NCI-H82 treated with DMSO at 0.1 percent for 48 hours (cell line): Measurements from ENCODE around the gene PDIA2.

Experiments used
- DNase-seq: peaks from one replicate; lab custom pipeline; 2025; ENCODE audit not compliant: unreplicated experiment; lab: John Stamatoyannopoulos, UW

PDIA2 gene

DNA sequence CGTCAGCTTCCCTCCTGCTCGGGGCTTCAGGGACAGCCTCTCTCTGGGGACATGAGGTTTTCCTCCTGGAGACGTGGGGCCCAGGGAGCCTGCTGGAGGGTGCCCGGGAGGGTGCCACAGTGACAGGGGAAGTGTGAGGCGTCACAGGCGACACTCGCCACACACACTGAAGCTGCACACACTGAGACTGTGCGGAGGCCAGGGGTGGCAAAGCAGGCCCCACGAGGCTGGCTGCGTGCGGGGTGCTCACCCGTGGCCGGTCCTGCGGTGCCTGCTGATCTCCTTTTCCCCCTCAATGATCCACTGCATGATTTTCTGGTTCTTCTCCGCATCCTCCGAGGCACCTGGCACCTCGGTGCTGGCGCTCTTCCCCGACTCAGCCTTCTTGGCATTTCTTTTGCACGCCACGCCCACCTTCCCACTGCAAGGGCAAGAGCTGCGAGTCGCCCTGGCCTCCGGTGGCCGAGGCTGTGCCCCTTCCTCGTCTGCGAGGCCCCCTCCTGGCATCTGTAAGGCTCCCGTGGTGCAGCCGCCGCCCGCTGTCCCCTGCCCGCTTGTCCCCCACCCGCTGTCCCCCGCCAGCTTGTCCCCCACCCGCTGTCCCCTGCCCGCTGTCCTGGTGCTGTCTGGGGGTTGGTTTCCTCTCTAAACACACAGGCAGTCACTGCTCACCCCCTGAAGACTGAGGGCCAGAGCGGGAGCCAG lies 14.0 kb downstream of the PDIA2 start:
- no peak for DNase-seq

DNA sequence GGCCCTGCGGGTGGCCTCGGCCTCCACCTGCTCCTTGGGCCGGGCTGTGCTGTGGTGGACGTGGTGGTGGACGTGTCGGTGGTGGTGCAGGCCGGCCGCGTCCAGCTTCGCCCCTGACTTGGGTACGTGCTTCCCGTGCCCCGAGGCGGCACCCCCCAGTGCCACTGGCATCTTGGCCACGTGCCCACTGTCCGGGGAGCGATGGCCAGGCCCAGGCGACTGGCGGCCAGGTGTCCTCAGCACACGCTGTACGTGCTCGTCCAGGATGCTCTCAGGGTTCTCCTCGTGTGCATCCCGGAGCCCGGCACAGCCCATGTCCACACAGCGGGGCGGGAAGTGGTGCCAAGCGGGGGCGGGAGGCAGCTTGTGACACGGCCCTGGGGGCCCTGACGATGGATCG lies 14.9 kb downstream of the PDIA2 start:
- DNase-seq, result no peak

DNA sequence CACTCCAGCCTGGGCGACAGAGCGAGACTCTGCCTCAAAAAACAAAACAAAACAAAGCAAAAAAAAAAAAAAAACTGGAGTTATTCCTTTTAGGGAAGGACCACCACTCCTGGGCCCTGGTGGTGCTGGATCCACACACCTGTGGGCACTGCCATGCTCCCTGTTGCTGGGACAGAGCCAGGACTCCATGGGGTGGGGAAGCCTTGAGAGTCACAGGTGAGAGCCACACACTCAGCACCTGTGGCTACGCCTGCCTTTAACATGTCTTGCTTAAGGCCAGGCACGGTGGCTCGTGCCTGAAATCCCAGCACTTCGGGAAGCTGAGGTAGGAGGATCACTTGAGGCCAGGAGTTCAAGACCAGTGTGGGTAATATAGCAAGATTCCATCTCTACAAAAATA lies 18.3 kb downstream of the PDIA2 start:
- DNase-seq, result no peak

DNA sequence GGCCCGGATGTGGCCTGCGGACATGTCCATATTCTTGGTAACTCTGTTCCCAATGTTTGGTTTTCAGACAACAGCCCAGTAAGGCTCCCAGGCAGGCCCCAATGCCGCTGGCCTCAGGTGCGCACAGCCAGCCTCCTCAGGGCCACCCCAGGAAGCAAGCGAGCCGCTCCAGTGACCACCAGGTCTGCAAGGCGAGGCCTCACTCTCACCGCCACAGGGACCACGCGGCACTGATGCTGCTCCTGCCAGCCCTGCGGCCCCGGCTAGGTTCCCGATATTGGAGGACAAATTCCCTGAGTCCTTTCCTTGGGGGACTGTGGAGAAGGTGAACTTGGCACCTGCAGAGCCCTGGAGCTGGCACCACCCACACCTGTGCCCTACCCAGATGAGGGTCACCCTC lies 19.0 kb downstream of the PDIA2 start:
- DNase-seq, result no peak

DNA sequence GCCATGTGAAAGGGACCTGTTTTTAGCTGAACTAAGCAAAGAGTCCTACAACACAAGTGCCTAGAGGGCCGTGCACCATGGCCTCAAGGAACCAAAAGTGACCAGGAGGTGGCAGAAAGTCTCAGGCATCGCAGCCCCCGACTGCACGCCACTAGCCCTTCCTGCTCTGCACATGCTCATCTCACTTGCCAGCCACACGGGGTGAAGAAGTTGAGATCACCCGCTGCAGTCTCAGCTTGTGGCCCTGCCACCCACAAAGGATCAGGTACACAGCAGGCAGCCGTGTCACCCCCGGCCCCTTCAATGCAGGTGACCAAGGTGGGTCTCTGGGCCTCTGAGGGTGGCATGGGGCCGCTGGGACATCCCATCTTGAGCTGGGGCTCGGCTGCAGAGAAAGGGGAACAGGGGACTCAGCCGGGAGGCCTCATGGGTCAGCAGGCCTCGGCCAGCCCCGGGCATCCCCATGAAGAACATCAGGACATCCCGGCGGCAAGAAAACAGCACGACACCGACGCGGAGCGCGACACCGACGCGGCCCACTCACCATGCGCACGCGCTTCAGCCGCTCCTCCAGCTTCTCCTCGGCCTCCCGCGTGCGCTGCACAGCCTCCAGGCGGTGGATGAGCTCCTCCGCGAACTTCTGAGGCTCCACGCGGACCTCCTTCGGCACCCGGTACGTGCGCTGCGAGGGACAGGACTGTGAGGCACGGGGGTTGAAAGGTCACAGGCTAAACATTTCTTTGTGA lies 21.0 kb downstream of the PDIA2 start:
- no peak for DNase-seq

GRCh38 chr16:305916-306626 lies 23.1 kb downstream of the PDIA2 start:
- DNase-seq, result no peak

- no peak for DNase-seq
Measured at GRCh38 chr16:306911-307370, 24.0 kb downstream of the PDIA2 start.

- DNase-seq, result no peak
Measured at GRCh38 chr16:307691-308312, 24.8 kb downstream of the PDIA2 start.

- DNase-seq, result no peak
Measured at GRCh38 chr16:309476-309875, 26.5 kb downstream of the PDIA2 start.

DNA sequence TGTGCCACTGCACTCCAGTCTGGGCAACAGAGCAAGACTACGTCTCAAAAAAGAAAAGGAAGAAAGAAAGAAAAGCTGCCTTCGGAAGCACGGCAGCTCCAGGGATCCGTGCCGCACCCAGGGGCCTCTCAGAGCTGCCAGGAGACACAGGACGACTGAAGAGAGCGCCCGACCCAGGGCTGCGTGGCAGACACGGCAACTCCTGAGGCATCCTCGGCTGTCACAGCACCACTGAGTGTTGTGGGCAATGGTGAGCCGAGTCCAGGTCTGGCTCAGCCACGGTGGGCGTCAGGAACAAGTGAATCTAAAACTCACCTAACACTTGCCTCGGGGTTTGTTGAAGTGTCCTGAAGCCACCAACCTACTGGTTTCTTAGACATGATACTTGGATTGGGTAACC lies 28.8 kb downstream of the PDIA2 start:
- no peak for DNase-seq

GRCh38 chr16:314351-314750 lies 31.4 kb downstream of the PDIA2 start:
- no peak for DNase-seq

- no peak for DNase-seq
Measured at GRCh38 chr16:314795-315299, 31.9 kb downstream of the PDIA2 start.

GRCh38 chr16:316741-317464 lies 33.9 kb downstream of the PDIA2 start:
- no peak for DNase-seq

- no peak for DNase-seq
Measured at GRCh38 chr16:317583-317982, 34.6 kb downstream of the PDIA2 start.

GRCh38 chr16:318628-319027 lies 35.7 kb downstream of the PDIA2 start:
- DNase-seq, result no peak

DNA sequence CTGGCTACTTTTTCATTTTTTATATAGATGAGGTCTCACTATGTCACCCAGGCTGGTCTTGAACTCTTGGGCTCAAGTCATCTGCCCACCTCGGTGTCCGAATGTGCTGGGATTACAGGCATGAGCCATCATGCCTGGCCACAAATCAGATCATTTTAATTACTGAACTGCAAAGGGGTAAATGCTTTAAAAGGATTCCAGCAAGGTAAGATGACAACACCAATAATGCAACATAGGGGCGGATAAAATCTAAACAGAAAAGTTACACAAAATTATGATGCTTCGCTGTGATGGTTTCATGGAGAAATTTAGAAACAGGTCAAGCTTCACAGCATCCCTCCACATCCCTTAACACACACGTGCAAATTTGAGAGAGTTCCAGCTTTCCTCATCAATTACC lies 37.2 kb downstream of the PDIA2 start:
- no peak for DNase-seq

DNA sequence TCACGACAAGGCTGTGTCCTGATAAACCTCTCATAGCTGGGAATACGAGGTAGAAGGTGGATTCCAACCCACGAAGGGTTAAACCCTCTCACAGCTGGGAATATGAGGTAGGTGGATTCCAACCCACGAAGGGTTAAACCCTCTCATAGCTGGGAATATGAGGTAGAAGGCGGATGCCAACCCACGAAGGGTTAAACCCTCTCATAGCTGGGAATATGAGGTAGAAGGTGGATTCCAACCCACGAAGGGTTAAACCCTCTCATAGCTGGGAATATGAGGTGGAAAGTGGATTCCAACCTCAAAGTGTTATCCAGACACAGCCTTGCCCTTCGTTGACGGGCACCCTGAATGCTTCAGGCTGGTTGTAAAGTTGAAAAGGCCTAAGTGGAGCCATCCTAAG lies 38.6 kb downstream of the PDIA2 start:
- no peak for DNase-seq

DNA sequence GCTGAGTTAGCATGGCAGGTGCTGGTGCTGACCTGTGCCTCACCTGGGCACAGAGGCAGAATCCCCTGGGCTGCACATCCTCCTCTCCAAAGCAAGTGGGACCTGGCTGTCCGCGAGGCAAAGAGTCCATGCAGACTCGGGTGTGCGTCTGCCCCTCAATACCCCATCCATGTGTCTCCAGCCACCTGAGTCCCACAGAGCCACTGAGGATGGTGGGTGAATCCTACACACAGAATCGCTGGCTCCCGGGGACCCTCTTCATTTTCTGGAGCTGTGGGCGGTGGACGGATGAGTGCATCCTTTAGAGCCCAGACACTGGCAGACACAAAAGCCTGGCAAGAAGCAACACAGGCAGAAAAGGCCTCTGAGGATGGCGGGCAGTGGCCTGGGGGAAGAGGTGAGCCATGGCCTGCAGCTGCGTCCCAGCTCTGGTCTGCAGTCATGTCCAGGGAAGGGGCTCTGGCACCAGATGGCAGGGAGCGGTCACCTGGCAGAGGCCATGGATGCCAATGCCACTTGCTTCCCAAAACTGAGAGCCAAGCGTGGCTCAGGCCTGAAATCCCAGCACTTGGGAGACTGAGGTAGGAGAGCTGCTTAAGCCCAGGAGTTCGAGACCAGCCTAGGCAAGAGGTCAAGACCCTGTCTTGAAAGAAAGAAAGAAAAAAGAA lies 39.6 kb downstream of the PDIA2 start:
- DNase-seq, result no peak

DNA sequence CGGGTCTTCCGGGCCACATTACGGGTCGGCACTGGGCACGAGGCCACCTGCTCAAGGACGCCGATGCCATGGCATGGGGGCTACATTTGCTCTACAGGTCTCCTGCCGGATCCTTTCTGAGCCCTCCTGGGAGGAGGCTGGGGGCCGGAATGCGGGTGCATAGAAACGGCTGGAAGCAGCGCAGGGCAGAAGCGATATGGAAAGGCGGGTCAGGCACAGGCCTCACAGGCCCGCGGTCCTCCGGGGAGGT lies 41.2 kb downstream of the PDIA2 start:
- DNase-seq, result no peak
